Body of pancreas (tissue), 4 donors: ENCODE measurements around the gene DOK5.

ENCODE experiments used
- POLR2A ChIP-seq, 3 donors: fragments of 450-650 bp; IDR thresholded peaks; one replicate each; pipeline ENCODE4 v1.6.1; 2016; ENCODE audit warnings: antibody characterized with exemption in 3 of 3, mild to moderate bottlenecking in 2 of 3
- TF ChIP-seq, protein P1 (sequence below), 7 experiments: fragments of 450-650 bp in 4 of 7; fragments of 200-600 bp in 3 of 7; sonication (generic) in 3 of 7; IDR thresholded peaks; one replicate each; pipeline ENCODE4 v1.5.1; 2016 to 2019; ENCODE audit warnings: antibody characterized with exemption in 7 of 7

DNA sequence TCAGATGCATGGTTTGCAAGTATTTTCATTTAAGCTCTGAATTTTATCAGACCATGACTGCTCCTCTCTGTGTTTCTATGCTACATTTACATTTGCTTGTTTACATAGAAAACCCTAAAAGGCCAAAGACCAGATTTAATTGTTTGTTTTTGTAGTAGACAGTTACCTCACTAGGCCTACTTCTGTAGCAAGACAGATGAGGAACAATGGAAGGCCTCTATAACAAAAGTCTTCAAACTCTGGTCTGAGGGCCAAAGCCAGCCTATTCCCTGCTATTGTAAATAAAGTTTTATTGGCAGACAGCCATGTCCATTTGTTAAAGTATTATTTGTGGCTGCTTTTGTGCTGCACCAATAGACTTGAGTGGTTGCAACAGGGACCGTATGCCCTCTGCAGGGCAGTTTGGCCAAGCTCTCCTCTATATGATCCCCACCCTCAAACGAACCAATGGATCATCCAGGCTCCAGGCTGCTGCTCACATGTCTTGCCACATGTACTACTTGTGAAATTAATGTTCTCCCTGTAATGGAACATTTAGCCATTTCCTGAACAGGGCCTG, 182.0 kb downstream of the DOK5 start:
- TF ChIP-seq, protein P1, sequence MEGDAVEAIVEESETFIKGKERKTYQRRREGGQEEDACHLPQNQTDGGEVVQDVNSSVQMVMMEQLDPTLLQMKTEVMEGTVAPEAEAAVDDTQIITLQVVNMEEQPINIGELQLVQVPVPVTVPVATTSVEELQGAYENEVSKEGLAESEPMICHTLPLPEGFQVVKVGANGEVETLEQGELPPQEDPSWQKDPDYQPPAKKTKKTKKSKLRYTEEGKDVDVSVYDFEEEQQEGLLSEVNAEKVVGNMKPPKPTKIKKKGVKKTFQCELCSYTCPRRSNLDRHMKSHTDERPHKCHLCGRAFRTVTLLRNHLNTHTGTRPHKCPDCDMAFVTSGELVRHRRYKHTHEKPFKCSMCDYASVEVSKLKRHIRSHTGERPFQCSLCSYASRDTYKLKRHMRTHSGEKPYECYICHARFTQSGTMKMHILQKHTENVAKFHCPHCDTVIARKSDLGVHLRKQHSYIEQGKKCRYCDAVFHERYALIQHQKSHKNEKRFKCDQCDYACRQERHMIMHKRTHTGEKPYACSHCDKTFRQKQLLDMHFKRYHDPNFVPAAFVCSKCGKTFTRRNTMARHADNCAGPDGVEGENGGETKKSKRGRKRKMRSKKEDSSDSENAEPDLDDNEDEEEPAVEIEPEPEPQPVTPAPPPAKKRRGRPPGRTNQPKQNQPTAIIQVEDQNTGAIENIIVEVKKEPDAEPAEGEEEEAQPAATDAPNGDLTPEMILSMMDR (IDR thresholded peaks at IDR 0.05): no peak
- TF ChIP-seq POLR2A (IDR thresholded peaks at IDR 0.05): no peak
